Smooth muscle cell (in vitro differentiated cells): Measurements from ENCODE around the gene ARMC7. TPM values are rescaled to one million over a fixed set of nuclear protein-coding genes. Genes with fewer than 3 reads are reported as not detected.

Experiments
- DNase-seq: peaks from one replicate; lab custom pipeline; 2025; ENCODE audit not compliant: unreplicated experiment; lab: John Stamatoyannopoulos, UW
- H2AFZ ChIP-seq: fragments of 200-600 bp; sonication (generic); 2 replicates; pipeline ENCODE4 v1.6.0; 2016; ENCODE audit warnings: antibody characterized with exemption, low read depth, mild to moderate bottlenecking
- H3F3A ChIP-seq: fragments of 200-600 bp; sonication (generic); 2 replicates; pipeline ENCODE4 v1.6.0; 2017; ENCODE audit warnings: antibody characterized with exemption, low read depth
- H3K27ac ChIP-seq: fragments of 200-600 bp; sonication (generic); 2 replicates; pipeline ENCODE4 v1.5.1; 2016; ENCODE audit warnings: low read depth, mild to moderate bottlenecking
- H3K27me3 ChIP-seq: fragments of 200-600 bp; sonication (generic); 2 replicates; pipeline ENCODE4 v1.6.1; 2016; ENCODE audit warnings: low read depth, mild to moderate bottlenecking
- H3K36me3 ChIP-seq: fragments of 200-600 bp; sonication (generic); 2 replicates; pipeline ENCODE4 v1.5.1; 2016; ENCODE audit warnings: low read depth
- H3K4me1 ChIP-seq: fragments of 200-600 bp; sonication (generic); 2 replicates; pipeline ENCODE4 v1.5.1; 2016; ENCODE audit warnings: low read depth
- H3K4me2 ChIP-seq: fragments of 200-600 bp; sonication (generic); 2 replicates; pipeline ENCODE4 v1.6.0; 2016; ENCODE audit warnings: mild to moderate bottlenecking
- H3K4me3 ChIP-seq: fragments of 200-600 bp; sonication (generic); 2 replicates; pipeline ENCODE4 v1.5.1; 2016; ENCODE audit warnings: mild to moderate bottlenecking
- H3K79me2 ChIP-seq: fragments of 200-600 bp; sonication (generic); 2 replicates; pipeline ENCODE4 v1.6.0; 2016; ENCODE audit warnings: low read depth, mild to moderate bottlenecking
- H3K9ac ChIP-seq: fragments of 200-600 bp; sonication (generic); 2 replicates; pipeline ENCODE4 v1.6.0; 2016; ENCODE audit warnings: low read depth
- H3K9me3 ChIP-seq: fragments of 200-600 bp; sonication (generic); replicated peaks from 2 replicates; pipeline ENCODE4 v1.5.1; 2016; ENCODE audit warnings: low read depth
- H4K20me1 ChIP-seq: fragments of 200-600 bp; sonication (generic); 2 replicates; pipeline ENCODE4 v1.6.0; 2016; ENCODE audit warnings: low read depth
- WGBS: methylation state at CpG from one replicate; pipeline ENCODE4 v1.1.7; 2016; ENCODE audit warnings: low lambda C conversion rate; 5-methylcytosine and 5-hydroxymethylcytosine counted together
- polyA plus RNA-seq: library from polyadenylated mRNA; unstranded; fragments of >200 nt; fragmentation: Nextera tagmentation; extraction: Ambion mirVana; gene quantifications from 2 replicates; pipeline ENCODE4 v1.2.1, GENCODE V29; 2016
- total RNA-seq: library from RNA; depleted of rRNA; stranded (reverse); fragments of >200 nt; gene quantifications from 2 replicates; pipeline ENCODE4 v1.2.3, GENCODE V29; 2014
- TF ChIP-seq, protein P1 (sequence below): fragments of 200-600 bp; sonication (generic); IDR thresholded peaks from 2 replicates; pipeline ENCODE4 v1.5.1; 2017; ENCODE audit warnings: borderline replicate concordance, mild to moderate bottlenecking, antibody characterized with exemption; ENCODE audit not compliant: insufficient read depth, poor library complexity, severe bottlenecking

ARMC7 gene
- total and polyA plus RNA-seq, 2 experiments from 2014 or later: 1.8 to 6.8 TPM

DNA sequence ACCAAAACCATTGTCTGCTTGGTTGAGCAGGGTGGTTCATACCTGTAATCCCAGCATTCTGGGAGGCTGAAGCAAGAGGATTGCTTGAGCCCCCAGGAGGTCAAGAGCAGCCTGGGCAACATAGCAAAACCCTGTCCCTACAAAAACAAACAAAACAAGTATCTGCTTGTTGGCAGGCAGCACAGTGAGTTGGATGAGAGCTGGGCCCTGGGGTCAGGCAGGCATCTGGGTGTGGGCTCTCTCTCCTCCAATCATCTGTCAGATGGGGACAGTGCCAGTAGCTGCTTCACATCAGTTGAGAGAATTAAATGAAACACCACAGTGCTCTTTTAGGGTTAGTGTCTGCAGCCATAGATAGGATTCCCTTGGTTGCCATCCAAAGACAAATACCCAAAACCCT lies 5.8 kb downstream of the ARMC7 start:
- Histone ChIP-seq H4K20me1 (no peaks in the 10 kb centered on the region), H3K9ac (no peak overlapping the region), H3K4me3 (no peak overlapping the region), H3F3A (no peaks in the 10 kb centered on the region), H2AFZ (no peak overlapping the region), H3K4me2 (no peak overlapping the region), H3K79me2 (peaks cover 1% of the 10 kb centered on the region), H3K27me3 (no peaks in the 10 kb centered on the region), H3K36me3 (no peaks in the 10 kb centered on the region), H3K9me3 (no peaks in the 10 kb centered on the region), H3K4me1 (peaks cover under 1% of the 10 kb centered on the region), H3K27ac (no peak overlapping the region)
- TF ChIP-seq, protein P1, sequence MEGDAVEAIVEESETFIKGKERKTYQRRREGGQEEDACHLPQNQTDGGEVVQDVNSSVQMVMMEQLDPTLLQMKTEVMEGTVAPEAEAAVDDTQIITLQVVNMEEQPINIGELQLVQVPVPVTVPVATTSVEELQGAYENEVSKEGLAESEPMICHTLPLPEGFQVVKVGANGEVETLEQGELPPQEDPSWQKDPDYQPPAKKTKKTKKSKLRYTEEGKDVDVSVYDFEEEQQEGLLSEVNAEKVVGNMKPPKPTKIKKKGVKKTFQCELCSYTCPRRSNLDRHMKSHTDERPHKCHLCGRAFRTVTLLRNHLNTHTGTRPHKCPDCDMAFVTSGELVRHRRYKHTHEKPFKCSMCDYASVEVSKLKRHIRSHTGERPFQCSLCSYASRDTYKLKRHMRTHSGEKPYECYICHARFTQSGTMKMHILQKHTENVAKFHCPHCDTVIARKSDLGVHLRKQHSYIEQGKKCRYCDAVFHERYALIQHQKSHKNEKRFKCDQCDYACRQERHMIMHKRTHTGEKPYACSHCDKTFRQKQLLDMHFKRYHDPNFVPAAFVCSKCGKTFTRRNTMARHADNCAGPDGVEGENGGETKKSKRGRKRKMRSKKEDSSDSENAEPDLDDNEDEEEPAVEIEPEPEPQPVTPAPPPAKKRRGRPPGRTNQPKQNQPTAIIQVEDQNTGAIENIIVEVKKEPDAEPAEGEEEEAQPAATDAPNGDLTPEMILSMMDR: no peak
- no peak for DNase-seq

DNA sequence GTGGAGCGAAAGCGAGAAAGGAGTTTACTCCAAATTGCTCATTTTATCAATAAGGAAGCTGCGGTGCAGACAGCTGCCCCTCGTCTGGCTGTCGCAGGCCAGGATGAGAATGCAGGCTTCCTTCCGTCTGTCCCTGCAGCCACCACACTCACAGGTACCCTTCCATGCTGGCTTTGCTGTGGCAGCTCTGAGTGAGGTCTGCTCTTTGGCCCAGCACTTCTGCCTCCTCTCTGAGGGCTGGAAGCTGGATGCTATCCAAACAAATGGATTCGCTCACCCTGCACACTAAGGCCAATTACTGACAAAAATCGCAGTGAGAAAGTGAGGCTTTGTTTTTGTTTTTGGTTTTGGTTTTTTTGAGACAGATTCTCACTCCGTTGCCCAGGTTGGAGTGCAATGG lies 7.0 kb downstream of the ARMC7 start:
- no peaks in the 10 kb centered on the region for H3K36me3 ChIP-seq
- H3K27ac ChIP-seq: no peak overlapping the region
- H2AFZ ChIP-seq: no peak overlapping the region
- no peak overlapping the region for H3K4me3 ChIP-seq
- no peak overlapping the region for H3K9ac ChIP-seq
- H3K9me3 ChIP-seq: no peaks in the 10 kb centered on the region
- H3K4me2 ChIP-seq: no peak overlapping the region
- no peaks in the 10 kb centered on the region for H3K4me1 ChIP-seq
- H3F3A ChIP-seq: no peaks in the 10 kb centered on the region
- H4K20me1 ChIP-seq: no peaks in the 10 kb centered on the region
- no peak for DNase-seq
- no peaks in the 10 kb centered on the region for H3K79me2 ChIP-seq
- TF ChIP-seq, protein P1: no peak
- H3K27me3 ChIP-seq: no peaks in the 10 kb centered on the region
- 97% methylated on average over 9 of the region's 9 CpGs for WGBS

DNA sequence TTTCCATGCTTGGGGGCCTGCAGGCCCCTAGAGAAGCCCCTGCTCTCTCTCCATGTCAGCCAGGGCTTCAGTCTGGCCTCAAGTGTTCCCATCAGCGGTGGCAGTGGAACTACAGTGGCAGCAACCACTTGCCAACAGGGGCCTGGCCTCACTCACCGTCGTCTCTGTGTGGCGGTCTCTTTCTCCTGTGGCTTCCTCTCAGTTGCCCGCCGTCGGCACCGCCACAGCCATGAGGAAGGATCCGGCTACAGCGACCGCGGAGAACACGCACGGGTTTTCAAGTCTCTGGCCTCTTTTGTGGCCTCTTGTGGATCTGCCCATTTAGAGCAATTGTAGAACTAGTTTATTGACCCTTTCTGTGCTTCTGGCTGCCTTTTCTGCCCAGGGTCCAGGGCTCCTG lies 8.5 kb downstream of the ARMC7 start:
- Histone ChIP-seq H3K27me3 (no peaks in the 10 kb centered on the region), H3K4me1 (no peaks in the 10 kb centered on the region), H4K20me1 (no peaks in the 10 kb centered on the region), H2AFZ (no peak overlapping the region), H3K36me3 (no peaks in the 10 kb centered on the region), H3K4me3 (no peak overlapping the region), H3F3A (no peaks in the 10 kb centered on the region), H3K9ac (no peak overlapping the region), H3K27ac (no peak overlapping the region), H3K79me2 (no peaks in the 10 kb centered on the region), H3K9me3 (no peaks in the 10 kb centered on the region), H3K4me2 (no peak overlapping the region)
- over 99% methylated on average over 14 of the region's 14 CpGs for WGBS
- TF ChIP-seq, protein P1: no peak
- DNase-seq: no peak

DNA sequence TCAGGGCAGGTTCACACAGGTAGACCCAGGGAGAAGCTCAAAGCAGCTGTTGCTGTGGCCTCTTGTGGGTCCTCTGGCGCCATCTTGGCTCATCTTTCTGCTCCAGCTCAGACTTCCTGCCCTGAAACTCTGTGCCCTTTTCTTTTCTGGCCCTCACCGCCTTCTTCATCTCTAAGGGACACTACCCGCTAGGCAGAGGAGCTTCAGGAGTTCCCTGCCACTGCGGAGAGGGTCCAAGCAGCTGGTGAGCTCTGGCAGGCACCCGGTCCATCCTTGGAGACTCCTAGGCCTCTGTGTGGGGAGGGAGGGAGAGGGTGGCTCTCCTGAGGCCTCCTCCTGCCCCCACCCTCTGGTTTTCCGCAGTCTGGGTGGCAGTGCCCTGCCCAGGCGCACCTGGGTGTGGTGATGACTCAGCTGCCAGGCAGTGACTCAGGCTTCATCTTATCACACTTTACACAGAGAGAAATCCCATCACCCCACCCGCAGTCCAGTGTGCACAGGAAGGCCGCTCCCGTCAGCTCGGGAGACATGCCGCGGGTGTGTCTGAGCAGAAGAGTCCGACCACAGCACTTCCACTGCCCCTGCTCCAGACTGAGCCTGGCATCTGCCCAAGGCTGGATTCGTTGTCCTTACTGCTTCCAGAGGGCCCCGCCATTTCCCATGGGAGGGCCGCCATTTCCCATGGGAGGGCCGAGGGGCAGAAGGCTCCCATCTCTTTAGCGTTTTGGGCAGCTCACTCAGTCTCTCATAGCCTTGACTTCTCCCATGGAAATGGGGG lies 14.5 kb downstream of the ARMC7 start:
- Histone ChIP-seq H3K4me2 (no peak overlapping the region), H3F3A (no peaks in the 10 kb centered on the region), H3K9me3 (no peaks in the 10 kb centered on the region), H3K36me3 (no peaks in the 10 kb centered on the region), H4K20me1 (no peaks in the 10 kb centered on the region), H3K4me3 (no peak overlapping the region), H3K27me3 (no peaks in the 10 kb centered on the region), H3K4me1 (no peaks in the 10 kb centered on the region), H2AFZ (no peak overlapping the region), H3K27ac (peak overlapping the region; percentile 63), H3K9ac (no peak overlapping the region), H3K79me2 (no peaks in the 10 kb centered on the region)
- TF ChIP-seq, protein P1: no peak
- no peak for DNase-seq
- WGBS: 77% methylated on average over 19 of the region's 19 CpGs
